ENCODE results near the gene VHLL.
A peak's percentile ranks its signal among the peaks of the same experiment; 100 is the strongest.
"Not testable (repeated sequence)": the region's sequence is repeated elsewhere in the genome, so short reads cannot be mapped to it uniquely, and the experiment has no call there.

The VHLL gene

DNA sequence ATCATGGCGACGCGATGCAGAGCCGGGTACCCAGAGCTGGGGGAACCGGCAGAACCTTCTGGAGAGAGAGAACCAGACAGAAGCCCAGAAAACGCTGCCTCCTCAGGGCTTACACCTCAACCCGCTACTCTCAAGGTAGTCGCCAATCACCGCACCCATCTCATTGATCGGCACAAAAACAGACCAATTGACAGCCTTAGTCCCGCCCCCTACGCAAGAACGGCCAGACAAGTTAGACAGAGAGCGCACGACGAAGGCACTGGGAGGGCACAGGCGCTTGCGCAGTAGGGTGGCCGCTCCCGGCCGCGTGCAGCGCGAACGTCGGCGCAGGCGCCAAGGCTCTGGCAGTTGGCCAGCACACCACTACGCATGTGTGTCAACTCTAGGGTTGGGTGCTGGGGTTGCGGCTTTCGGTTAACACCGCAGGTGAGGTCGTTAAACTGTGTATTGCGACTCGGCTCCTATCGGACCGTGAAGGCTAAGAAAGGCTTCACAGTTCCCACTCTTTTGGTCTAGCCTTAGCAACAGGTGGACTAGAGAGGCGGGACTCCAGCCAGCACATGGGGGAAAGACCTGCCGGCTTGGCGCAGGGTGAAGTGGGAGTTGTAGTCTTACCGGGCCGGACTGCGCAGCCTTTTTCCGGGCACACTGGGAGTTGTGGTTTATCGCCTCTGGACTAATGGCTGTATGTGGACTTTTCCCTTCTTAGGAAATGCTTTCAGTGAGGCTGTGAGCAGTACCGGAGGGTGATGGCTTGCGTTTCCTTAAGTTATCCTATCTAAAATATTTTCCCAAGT lies 39.3 kb upstream of the VHLL start, which contains the start of the genes CCT3 and TSACC:
TSS of gene CCT3 (minus strand) at position 113 of the 797 bp plus-strand sequence. CDS start at position 5, 108 bp downstream.
TSS of gene TSACC (plus strand) at position 347 of the 797 bp plus-strand sequence. CDS start 1,232 bp downstream, outside the sequence.
- POLR2A ChIA-PET: no interaction called here
- no peaks in the 10 kb centered on the region for H3K27me3 ChIP-seq (replicated peaks in 2 of 5; ENCODE audit: control insufficient read depth in 4 of 5, insufficient read depth in 5 of 5, low read length in 4 of 5)

DNA sequence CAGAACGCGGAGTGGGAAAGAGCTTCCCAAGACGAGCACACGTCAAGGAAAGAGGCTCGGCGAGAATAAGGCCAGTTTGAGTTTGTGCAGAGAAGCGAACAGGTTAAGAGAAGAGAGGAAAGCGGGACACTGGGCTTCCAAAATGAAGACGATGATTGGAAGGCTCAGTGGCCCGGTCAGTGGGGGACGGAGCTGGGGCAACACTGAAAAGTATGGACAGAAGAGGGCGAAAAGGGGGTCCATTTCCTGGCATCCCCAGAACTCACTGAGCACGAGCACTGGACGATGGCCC lies 38.7 kb upstream of the VHLL start:
- peak overlapping the region; percentile 73 to 98 (median 92) for H3K4me3 ChIP-seq (ENCODE audit: control insufficient read depth in 1 of 7, extremely low read depth in 1 of 7, insufficient read depth in 4 of 7, low read depth in 2 of 7, low read length in 6 of 7)
- H3K4me1 ChIP-seq (ENCODE audit: control extremely low read depth in 1 of 4, control insufficient read depth in 4 of 4, insufficient read depth in 4 of 4, low read length in 3 of 4): peaks cover 6 to 22% (median 17%) of the 10 kb centered on the region in 4 experiments
- no peak for DNase-seq
- POLR2A ChIA-PET: no interaction called here
- WGBS (ENCODE audit: insufficient coverage): 0% methylated on average over 14 of the region's 14 CpGs
- H3K27me3 ChIP-seq (replicated peaks in 2 of 5; ENCODE audit: control insufficient read depth in 4 of 5, insufficient read depth in 5 of 5, low read length in 4 of 5): no peaks in the 10 kb centered on the region
- CTCF ChIA-PET: interaction anchor here (1.2 to 1.4 kb wide), 4 partner anchors 9 to 60 kb away, joined by 3 to 5 read pairs (median 3); no protein-coding TSS in a partner anchor
- H3K36me3 ChIP-seq (ENCODE audit: control insufficient read depth in 4 of 4, insufficient read depth in 4 of 4, low read length in 3 of 4): peaks cover 8 to 28% (median 20%) of the 10 kb centered on the region in 4 experiments
- H3K9me3 ChIP-seq (ENCODE audit: control extremely low read depth in 1 of 5, control insufficient read depth in 4 of 5, insufficient read depth in 2 of 5, low read depth in 1 of 5, low read length in 4 of 5): no peaks in the 10 kb centered on the region
- H3K27ac ChIP-seq (ENCODE audit: insufficient read depth in 1 of 2, low read depth in 1 of 2, low read length in 2 of 2, poor library complexity in 1 of 2, severe bottlenecking in 2 of 2): peak overlapping the region; percentile 50 to 86

More for the DNA sequence above, 39.3 kb upstream of the VHLL start, which contains the start of the genes CCT3 and TSACC:
- Histone ChIP-seq H3K9me3 (ENCODE audit: control extremely low read depth in 1 of 5, control insufficient read depth in 4 of 5, insufficient read depth in 2 of 5, low read depth in 1 of 5, low read length in 4 of 5) (no peaks in the 10 kb centered on the region), H3K27ac (ENCODE audit: insufficient read depth in 1 of 2, low read depth in 1 of 2, low read length in 2 of 2, poor library complexity in 1 of 2, severe bottlenecking in 2 of 2) (peak within 1 kb of the TSS; percentile 50 to 86), H3K36me3 (ENCODE audit: control insufficient read depth in 4 of 4, insufficient read depth in 4 of 4, low read length in 3 of 4) (peaks cover 8 to 25% (median 18%) of the 10 kb centered on the region in 4 experiments), H3K4me3 (ENCODE audit: control insufficient read depth in 1 of 7, extremely low read depth in 1 of 7, insufficient read depth in 4 of 7, low read depth in 2 of 7, low read length in 6 of 7) (peak within 1 kb of the TSS; percentile 73 to 98 (median 92)), H3K4me1 (ENCODE audit: control extremely low read depth in 1 of 4, control insufficient read depth in 4 of 4, insufficient read depth in 4 of 4, low read length in 3 of 4) (peaks cover 6 to 22% (median 17%) of the 10 kb centered on the region in 4 experiments)
- CTCF ChIA-PET: interaction anchor here (1.2 to 1.3 kb wide), 3 partner anchors 8 to 60 kb away, joined by 3 to 5 read pairs (median 3); no protein-coding TSS in a partner anchor
- peak; percentile 100 for DNase-seq
- under 1% methylated on average over 37 of the region's 47 CpGs for WGBS (ENCODE audit: insufficient coverage)

DNA sequence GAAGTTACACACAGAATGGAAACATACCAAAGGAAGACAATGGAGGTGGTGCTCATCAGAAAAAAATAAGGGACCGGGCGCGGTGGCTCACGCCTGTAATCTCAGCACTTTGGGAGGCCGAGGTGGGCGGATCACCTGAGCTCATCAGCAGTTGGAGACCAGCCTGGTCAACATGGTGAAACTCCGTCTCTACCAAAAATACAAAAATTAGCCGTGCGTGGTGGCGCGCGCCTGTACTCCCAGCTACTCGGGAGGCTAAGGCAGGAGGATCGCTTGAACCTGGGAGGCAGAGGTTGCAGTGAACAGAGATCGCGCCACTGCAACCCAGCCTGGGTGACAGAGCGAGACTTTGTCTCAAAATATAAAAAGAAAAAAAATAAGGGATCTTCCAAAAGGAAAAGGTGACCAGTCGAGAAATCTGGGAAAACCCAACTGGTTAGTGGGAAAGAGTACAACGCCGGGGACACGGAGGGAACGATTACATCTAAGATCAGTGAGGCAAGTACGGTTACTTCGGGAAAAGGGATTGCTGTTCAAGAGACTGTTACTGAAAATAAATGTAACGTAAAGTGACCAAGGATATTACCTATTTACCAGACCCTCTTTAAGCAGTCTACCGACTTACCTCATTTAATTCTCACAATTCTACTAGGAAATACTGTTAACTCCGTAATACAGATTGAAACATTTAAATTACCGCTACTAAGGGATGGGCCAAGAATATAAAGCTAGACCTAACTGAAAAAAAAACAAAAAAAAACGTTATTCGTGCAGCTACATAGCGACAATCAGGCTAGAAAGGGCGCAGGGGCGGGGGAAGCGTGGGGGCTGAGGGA lies 38.2 kb upstream of the VHLL start:
- H3K9me3 ChIP-seq (ENCODE audit: control extremely low read depth in 1 of 5, control insufficient read depth in 4 of 5, insufficient read depth in 2 of 5, low read depth in 1 of 5, low read length in 4 of 5): no peaks in the 10 kb centered on the region
- ChIA-PET CTCF (interaction anchor here (0.8 to 2.4 kb wide), 7 partner anchors 9 to 59 kb away, joined by 3 to 15 read pairs (median 3); no protein-coding TSS in a partner anchor), POLR2A (no interaction called here)
- H3K4me1 ChIP-seq (ENCODE audit: control extremely low read depth in 1 of 4, control insufficient read depth in 4 of 4, insufficient read depth in 4 of 4, low read length in 3 of 4): peaks cover 6 to 22% (median 17%) of the 10 kb centered on the region in 4 experiments
- peak in 1 of 3 donors; percentile 20 for DNase-seq
- H3K36me3 ChIP-seq (ENCODE audit: control insufficient read depth in 4 of 4, insufficient read depth in 4 of 4, low read length in 3 of 4): peaks cover 13 to 34% (median 22%) of the 10 kb centered on the region in 4 experiments
- H3K4me3 ChIP-seq (ENCODE audit: control insufficient read depth in 1 of 7, extremely low read depth in 1 of 7, insufficient read depth in 4 of 7, low read depth in 2 of 7, low read length in 6 of 7): peak overlapping the region; percentile 73 to 98 (median 92)
- H3K27me3 ChIP-seq (replicated peaks in 2 of 5; ENCODE audit: control insufficient read depth in 4 of 5, insufficient read depth in 5 of 5, low read length in 4 of 5): no peaks in the 10 kb centered on the region
- 55% methylated on average over 28 of the region's 34 CpGs for WGBS (ENCODE audit: insufficient coverage)
- peak overlapping the region; percentile 50 to 86 for H3K27ac ChIP-seq (ENCODE audit: insufficient read depth in 1 of 2, low read depth in 1 of 2, low read length in 2 of 2, poor library complexity in 1 of 2, severe bottlenecking in 2 of 2)

DNA sequence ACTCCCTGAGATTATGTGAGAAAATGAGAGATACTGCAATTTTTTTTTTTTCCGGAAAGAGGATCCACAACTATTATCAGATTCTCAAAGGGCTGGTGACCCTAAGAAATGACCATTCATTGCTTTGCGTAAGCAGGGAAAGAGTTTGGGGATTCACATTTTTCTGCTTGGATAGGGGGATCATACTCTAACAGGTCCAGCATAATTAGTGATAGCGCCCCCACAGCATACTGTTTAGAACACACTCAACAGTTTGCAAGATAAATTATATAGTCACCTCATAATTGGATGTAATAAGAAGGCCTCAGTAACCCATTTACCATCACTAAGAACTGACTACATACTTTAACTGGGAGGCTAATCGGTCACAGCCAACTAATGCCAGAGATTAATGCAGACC lies 37.1 kb upstream of the VHLL start:
- no peak overlapping the region for H3K27ac ChIP-seq (ENCODE audit: insufficient read depth in 1 of 2, low read depth in 1 of 2, low read length in 2 of 2, poor library complexity in 1 of 2, severe bottlenecking in 2 of 2)
- H3K36me3 ChIP-seq (ENCODE audit: control insufficient read depth in 4 of 4, insufficient read depth in 4 of 4, low read length in 3 of 4): peaks cover 15 to 35% (median 26%) of the 10 kb centered on the region in 4 experiments
- DNase-seq: peak; percentile 32 to 57 (median 55)
- no peaks in the 10 kb centered on the region for H3K9me3 ChIP-seq (ENCODE audit: control extremely low read depth in 1 of 5, control insufficient read depth in 4 of 5, insufficient read depth in 2 of 5, low read depth in 1 of 5, low read length in 4 of 5)
- H3K4me3 ChIP-seq (ENCODE audit: control insufficient read depth in 1 of 7, extremely low read depth in 1 of 7, insufficient read depth in 4 of 7, low read depth in 2 of 7, low read length in 6 of 7): peak overlapping the region in 5 of 7 experiments; percentile 83 to 98 (median 95)
- peaks cover 6 to 22% (median 17%) of the 10 kb centered on the region in 4 experiments for H3K4me1 ChIP-seq (ENCODE audit: control extremely low read depth in 1 of 4, control insufficient read depth in 4 of 4, insufficient read depth in 4 of 4, low read length in 3 of 4)
- no peaks in the 10 kb centered on the region for H3K27me3 ChIP-seq (replicated peaks in 2 of 5; ENCODE audit: control insufficient read depth in 4 of 5, insufficient read depth in 5 of 5, low read length in 4 of 5)
- ChIA-PET POLR2A (no interaction called here), CTCF (interaction anchor here (0.8 to 2.4 kb wide), 8 partner anchors 9 to 185 kb away, joined by 3 to 15 read pairs (median 4); partner anchors contain the start of gene TMEM79)
- WGBS (ENCODE audit: insufficient coverage): 83% methylated on average over 2 of the region's 4 CpGs

DNA sequence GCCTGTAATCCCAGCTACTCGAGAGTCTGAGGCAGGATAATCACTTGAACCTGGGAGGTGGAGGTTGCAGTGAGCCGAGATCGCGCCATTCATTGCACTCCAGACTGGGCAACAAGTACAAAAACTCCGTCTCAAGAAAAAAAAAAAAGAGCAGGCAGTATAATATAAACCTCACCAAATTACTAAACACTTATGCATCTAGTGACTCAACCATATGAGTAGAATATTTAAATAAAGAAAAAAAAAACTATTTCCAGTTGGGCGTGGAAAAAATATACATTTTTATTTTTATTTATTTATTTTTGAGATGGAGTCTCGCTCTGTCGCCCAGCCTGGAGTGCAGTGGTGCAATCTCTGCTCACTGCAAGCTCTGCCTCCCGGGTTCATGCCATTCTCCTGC lies 24.1 kb upstream of the VHLL start:
- not testable (repeated sequence) for H3K4me3 ChIP-seq (ENCODE audit: control insufficient read depth in 1 of 7, extremely low read depth in 1 of 7, insufficient read depth in 4 of 7, low read depth in 2 of 7, low read length in 6 of 7); H3K4me1 ChIP-seq (ENCODE audit: control extremely low read depth in 1 of 4, control insufficient read depth in 4 of 4, insufficient read depth in 4 of 4, low read length in 3 of 4); H3K9me3 ChIP-seq (ENCODE audit: control extremely low read depth in 1 of 5, control insufficient read depth in 4 of 5, insufficient read depth in 2 of 5, low read depth in 1 of 5, low read length in 4 of 5); H3K27ac ChIP-seq (ENCODE audit: insufficient read depth in 1 of 2, low read depth in 1 of 2, low read length in 2 of 2, poor library complexity in 1 of 2, severe bottlenecking in 2 of 2); DNase-seq; H3K27me3 ChIP-seq (replicated peaks in 2 of 5; ENCODE audit: control insufficient read depth in 4 of 5, insufficient read depth in 5 of 5, low read length in 4 of 5)
- WGBS (ENCODE audit: insufficient coverage): 100% methylated on average over 1 of the region's 9 CpGs
- ChIA-PET CTCF (interaction anchor here (0.7 to 1.9 kb wide), 6 partner anchors 9 to 226 kb away, joined by 3 to 6 read pairs (median 3); no protein-coding TSS in a partner anchor), POLR2A (interaction anchor here (0.7 kb wide), 1 partner anchor 302 kb away, joined by 3 read pairs; no protein-coding TSS in a partner anchor)
- H3K36me3 ChIP-seq (ENCODE audit: control insufficient read depth in 4 of 4, insufficient read depth in 4 of 4, low read length in 3 of 4): peaks cover 12 to 65% (median 45%) of the 10 kb centered on the region in 4 experiments

DNA sequence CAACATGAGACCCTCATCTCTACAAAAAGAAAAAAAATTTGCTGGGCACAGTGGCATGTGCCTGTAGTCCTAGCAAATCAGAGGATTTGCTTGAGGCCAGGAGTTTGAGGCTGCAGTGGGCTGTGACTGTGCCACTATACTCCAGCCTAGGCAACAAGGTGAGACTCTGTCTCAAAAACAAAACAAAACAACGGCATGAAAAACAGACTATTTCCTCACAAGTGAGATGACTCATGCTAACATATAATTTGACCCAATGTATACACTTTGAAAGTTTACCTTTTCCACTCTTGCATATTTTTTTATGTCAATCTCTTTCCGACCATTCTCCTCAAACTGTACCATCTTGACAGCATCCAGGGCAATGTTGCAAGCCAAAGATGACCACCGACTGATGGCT lies 21.5 kb upstream of the VHLL start:
- POLR2A ChIA-PET: no interaction called here
- H3K36me3 ChIP-seq (ENCODE audit: control insufficient read depth in 4 of 4, insufficient read depth in 4 of 4, low read length in 3 of 4): peaks cover 23 to 86% (median 62%) of the 10 kb centered on the region in 4 experiments

More for the DNA sequence above, 21.5 kb upstream of the VHLL start:
- 100% methylated on average over 3 of the region's 3 CpGs for WGBS (ENCODE audit: insufficient coverage)
- Histone ChIP-seq H3K9me3 (ENCODE audit: control extremely low read depth in 1 of 5, control insufficient read depth in 4 of 5, insufficient read depth in 2 of 5, low read depth in 1 of 5, low read length in 4 of 5) (no peaks in the 10 kb centered on the region), H3K4me1 (ENCODE audit: control extremely low read depth in 1 of 4, control insufficient read depth in 4 of 4, insufficient read depth in 4 of 4, low read length in 3 of 4) (no peaks in the 10 kb centered on the region), H3K27ac (ENCODE audit: insufficient read depth in 1 of 2, low read depth in 1 of 2, low read length in 2 of 2, poor library complexity in 1 of 2, severe bottlenecking in 2 of 2) (no peak overlapping the region), H3K4me3 (ENCODE audit: control insufficient read depth in 1 of 7, extremely low read depth in 1 of 7, insufficient read depth in 4 of 7, low read depth in 2 of 7, low read length in 6 of 7) (no peak overlapping the region), H3K27me3 (replicated peaks in 2 of 5; ENCODE audit: control insufficient read depth in 4 of 5, insufficient read depth in 5 of 5, low read length in 4 of 5) (no peaks in the 10 kb centered on the region)
- DNase-seq: no peak
- CTCF ChIA-PET: interaction anchor here (1.0 to 3.0 kb wide), 9 partner anchors 11 to 193 kb away, joined by 3 to 20 read pairs (median 6); no protein-coding TSS in a partner anchor
